A673 (cell line): ENCODE results near the gene BICC1.

ENCODE experiments used
- CTCF ChIP-seq: fragments of 300-800, 200-600 bp; sonication (generic); conservative IDR thresholded peaks from 2 replicates; pipeline ENCODE4 v1.5.1; 2017; ENCODE audit warnings: low read depth, mild to moderate bottlenecking, antibody characterized with exemption, low read length, moderate library complexity, mixed read lengths
- EZH2 ChIP-seq: fragments of 200-600 bp; sonication (generic); IDR thresholded peaks from 2 replicates; pipeline ENCODE4 v1.6.1; 2017; ENCODE audit warnings: borderline replicate concordance, low read depth, mild to moderate bottlenecking, mixed read lengths, antibody characterized with exemption, low read length; ENCODE audit not compliant: poor library complexity, severe bottlenecking

DNA sequence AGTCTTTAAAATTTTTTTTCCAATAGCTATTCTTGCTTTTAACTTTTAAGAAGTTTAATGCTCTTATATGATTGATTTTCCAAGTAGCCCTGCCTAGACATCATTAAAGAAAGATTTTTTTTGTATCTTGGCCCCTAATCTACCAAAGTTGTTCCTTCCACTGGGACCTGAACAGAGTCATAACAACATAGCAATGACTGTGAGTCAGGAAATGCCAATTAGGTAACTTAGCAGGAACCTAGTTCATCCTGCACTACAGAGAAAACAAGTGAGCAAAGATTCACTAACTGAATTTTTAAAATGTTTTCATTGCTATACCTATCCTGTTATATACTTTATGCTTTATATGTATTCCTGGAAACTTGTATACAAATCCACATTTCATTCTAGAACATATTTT is 284.7 kb downstream of the BICC1 start:
- TF ChIP-seq EZH2 (no peak), CTCF (no peak)
